22Rv1 (cell line): Measurements from ENCODE around the gene ATXN7L3B.
A peak's percentile ranks its signal among the peaks of the same experiment; 100 is the strongest.

Experiments used
- H3K27ac ChIP-seq: fragments of 450-650 bp; 2 replicates; pipeline ENCODE4 v1.5.1; 2017
- ZFX ChIP-seq: fragments of 450-650 bp; IDR thresholded peaks from 2 replicates; pipeline ENCODE4 v1.6.1; 2017; ENCODE audit warnings: antibody characterized with exemption, borderline replicate concordance
- TF ChIP-seq, protein P1 (sequence below): fragments of 450-650 bp; IDR thresholded peaks from 2 replicates; pipeline ENCODE4 v1.5.1; 2017; ENCODE audit warnings: mild to moderate bottlenecking

The ATXN7L3B gene

DNA sequence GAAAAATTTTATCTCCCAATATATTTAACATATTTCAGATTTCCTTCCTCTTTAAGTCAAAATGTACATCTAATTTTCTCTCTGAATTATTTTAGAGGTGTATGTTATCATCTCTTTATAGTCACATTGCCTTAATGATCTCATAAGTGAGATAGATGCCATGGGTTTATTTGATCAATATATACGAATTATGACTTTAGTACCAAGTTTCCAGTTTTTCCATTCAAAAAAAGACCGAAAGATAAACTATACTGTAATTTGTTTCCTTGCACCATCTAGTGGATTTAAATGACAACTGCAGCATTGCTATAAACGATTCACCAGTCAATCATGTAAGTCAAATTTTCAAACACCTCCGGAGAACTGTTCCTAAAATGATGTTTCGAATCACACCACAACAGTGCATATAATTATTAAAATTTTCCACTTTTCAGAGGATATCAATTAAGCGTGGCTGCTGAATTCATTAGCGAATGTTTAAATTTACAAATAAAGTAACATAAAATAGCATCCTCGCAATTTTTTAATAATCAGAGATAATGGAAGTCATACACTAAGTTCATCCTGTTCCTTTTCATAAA, 419 bp upstream of the ATXN7L3B start:
- no peak for TF ChIP-seq ZFX
- TF ChIP-seq, protein P1, sequence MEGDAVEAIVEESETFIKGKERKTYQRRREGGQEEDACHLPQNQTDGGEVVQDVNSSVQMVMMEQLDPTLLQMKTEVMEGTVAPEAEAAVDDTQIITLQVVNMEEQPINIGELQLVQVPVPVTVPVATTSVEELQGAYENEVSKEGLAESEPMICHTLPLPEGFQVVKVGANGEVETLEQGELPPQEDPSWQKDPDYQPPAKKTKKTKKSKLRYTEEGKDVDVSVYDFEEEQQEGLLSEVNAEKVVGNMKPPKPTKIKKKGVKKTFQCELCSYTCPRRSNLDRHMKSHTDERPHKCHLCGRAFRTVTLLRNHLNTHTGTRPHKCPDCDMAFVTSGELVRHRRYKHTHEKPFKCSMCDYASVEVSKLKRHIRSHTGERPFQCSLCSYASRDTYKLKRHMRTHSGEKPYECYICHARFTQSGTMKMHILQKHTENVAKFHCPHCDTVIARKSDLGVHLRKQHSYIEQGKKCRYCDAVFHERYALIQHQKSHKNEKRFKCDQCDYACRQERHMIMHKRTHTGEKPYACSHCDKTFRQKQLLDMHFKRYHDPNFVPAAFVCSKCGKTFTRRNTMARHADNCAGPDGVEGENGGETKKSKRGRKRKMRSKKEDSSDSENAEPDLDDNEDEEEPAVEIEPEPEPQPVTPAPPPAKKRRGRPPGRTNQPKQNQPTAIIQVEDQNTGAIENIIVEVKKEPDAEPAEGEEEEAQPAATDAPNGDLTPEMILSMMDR = peak; percentile 92
- H3K27ac ChIP-seq = peak overlapping the region; percentile 93

DNA sequence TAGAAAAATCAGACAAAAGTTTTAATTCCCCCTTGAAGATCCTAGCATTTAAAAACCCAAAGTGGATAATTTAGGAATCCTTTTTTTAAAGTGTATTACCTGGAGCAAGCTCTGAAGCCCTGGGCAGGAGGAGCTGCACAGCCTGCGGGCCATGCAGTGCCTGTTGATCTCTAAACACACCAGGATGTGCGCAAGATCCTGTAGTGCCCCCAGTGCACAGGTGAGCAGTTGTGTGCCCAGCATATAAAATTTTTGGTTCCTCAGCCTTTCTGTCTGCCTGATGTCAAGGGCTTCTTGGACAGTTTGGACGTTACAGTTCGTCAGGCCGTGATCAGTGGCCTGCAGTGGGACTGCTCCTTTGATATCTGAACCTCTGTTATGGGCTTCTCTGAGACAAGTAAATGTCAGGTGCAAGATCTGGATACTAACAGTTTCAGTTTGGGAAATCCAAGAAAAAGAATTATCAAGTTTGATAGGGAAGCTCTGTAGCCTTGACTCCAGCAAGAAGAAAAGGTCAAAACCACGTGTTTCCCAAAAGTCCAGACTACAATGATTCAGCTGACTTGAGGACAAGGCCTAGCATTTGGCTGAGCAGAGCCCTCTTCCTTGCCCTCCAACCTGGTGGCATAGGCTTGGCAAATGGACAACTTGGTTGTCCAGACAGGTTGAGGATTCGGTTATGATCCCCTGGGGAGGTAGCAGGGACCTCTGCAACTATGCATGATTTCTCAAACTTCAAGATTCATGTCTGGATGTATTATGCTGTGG, 1.0 kb downstream of the ATXN7L3B start:
- TF ChIP-seq, protein P1 = no peak
- TF ChIP-seq ZFX = no peak

DNA sequence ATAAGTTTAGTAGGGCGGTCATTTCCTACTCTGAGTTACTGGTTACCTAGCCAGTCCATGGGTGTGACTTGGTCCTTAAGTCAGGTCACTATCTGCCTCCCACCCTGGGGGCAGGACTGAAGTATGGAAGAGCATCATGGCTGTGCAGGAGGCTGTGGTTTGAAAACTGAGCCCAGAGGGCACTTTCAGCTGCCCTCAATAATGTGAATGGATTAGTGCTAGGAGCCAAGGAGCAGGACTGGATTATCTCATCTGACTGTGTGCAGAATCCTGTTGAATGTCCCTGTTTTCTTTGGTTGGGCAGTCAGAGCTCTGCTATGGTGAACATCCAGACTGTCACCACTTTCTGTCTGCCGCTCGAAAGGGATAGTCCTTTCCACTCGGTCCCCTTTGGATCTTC, 1.6 kb downstream of the ATXN7L3B start:
- TF ChIP-seq ZFX = no peak
- TF ChIP-seq, protein P1 = no peak
- H3K27ac ChIP-seq = no peak overlapping the region

More for the DNA sequence above, 1.0 kb downstream of the ATXN7L3B start:
- H3K27ac ChIP-seq = peak overlapping the region; percentile 93

- H3K27ac ChIP-seq = no peak overlapping the region
- no peak for TF ChIP-seq ZFX
- TF ChIP-seq, protein P1 = no peak
Measured at GRCh38 chr12:74539765-74540526, 2.3 kb downstream of the ATXN7L3B start.

- H3K27ac ChIP-seq = no peak overlapping the region
- TF ChIP-seq, protein P1 = no peak
- TF ChIP-seq ZFX = no peak
Measured at GRCh38 chr12:74541074-74541473, 3.4 kb downstream of the ATXN7L3B start.

DNA sequence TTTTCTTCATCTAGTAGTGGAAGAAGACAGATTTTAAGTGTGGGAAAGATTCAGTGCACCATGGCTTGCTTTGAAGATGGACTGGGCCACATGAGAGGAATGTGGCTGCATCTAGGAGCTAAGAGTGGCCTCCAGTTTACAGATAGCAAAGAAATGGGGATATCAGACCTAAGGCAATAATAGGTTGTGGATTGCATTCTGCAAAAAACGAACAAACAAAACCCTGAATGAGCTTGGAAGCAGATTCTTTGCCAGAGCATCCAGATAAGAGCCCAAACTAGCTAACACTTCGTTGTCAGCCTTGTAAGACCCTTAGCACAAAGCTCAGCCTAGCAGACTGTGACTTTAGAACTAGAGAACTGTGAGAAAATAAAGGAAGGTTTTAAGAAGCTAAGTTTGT, 9.6 kb downstream of the ATXN7L3B start:
- H3K27ac ChIP-seq = no peak overlapping the region
- no peak for TF ChIP-seq ZFX

DNA sequence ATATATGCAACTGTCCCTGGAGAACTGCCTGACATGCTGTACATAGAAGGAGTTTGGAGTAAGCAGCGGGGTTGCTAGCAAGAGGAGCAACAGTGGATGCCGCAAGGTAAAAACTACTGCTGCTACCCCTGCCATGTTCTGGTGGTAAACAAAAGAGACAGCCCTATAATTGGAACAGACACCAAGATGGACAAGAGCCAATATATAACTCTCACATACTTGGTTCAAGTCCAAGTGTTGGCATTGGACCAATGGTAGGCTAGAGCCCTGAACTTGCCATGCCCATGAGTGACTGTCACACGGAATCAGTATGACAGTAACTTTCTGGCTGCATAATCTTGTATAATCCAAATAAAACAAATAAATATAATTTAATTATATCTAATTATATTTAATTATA, 13.7 kb downstream of the ATXN7L3B start:
- no peak for TF ChIP-seq ZFX
- TF ChIP-seq, protein P1 = no peak
- H3K27ac ChIP-seq = no peak overlapping the region
